DOHH2 (cell line): Measurements from ENCODE around the gene GGACT.

Source experiments
- H3F3A ChIP-seq: fragments of 200-600 bp; sonication (generic), shearing (Covaris generic); 2 replicates; pipeline ENCODE4 v1.6.0; 2016; ENCODE audit warnings: antibody characterized with exemption, mild to moderate bottlenecking; ENCODE audit not compliant: control insufficient read depth, insufficient read depth
- H3K27ac ChIP-seq: fragments of 200-600 bp; sonication (generic); 2 replicates; pipeline ENCODE4 v1.5.1; 2014; ENCODE audit warnings: low read depth, mild to moderate bottlenecking, low read length, moderate library complexity
- H3K27me3 ChIP-seq: fragments of 200-600 bp; sonication (generic); 2 replicates; pipeline ENCODE4 v1.6.1; 2014; ENCODE audit warnings: mild to moderate bottlenecking, low read length, mixed read lengths; ENCODE audit not compliant: control insufficient read depth
- H3K36me3 ChIP-seq: fragments of 200-600 bp; sonication (generic); 2 replicates; pipeline ENCODE4 v1.6.1; 2014; ENCODE audit warnings: mild to moderate bottlenecking, low read length, moderate library complexity, mixed read lengths; ENCODE audit not compliant: control insufficient read depth
- H3K4me1 ChIP-seq: fragments of 200-600 bp; sonication (generic); 2 replicates; pipeline ENCODE4 v1.6.1; 2014; ENCODE audit warnings: mild to moderate bottlenecking, low read length, mixed read lengths; ENCODE audit not compliant: control insufficient read depth
- H3K4me2 ChIP-seq: fragments of 200-600 bp; sonication (generic); 2 replicates; pipeline ENCODE4 v1.6.0; 2014; ENCODE audit warnings: mild to moderate bottlenecking, low read length, moderate library complexity
- H3K4me3 ChIP-seq: fragments of 200-600 bp; sonication (generic); 2 replicates; pipeline ENCODE4 v1.5.1; 2014; ENCODE audit warnings: mild to moderate bottlenecking, low read length, mixed read lengths
- H3K79me2 ChIP-seq: fragments of 200-600 bp; sonication (generic); 2 replicates; pipeline ENCODE4 v1.6.1; 2014; ENCODE audit warnings: mild to moderate bottlenecking, low read length, mixed read lengths; ENCODE audit not compliant: control insufficient read depth
- H3K9me2 ChIP-seq: fragments of 200-600 bp; sonication (generic); replicated peaks from 2 replicates; pipeline ENCODE4 v1.6.1; 2014; ENCODE audit warnings: mild to moderate bottlenecking, low read length, mixed read lengths; ENCODE audit not compliant: control insufficient read depth
- H3K9me3 ChIP-seq: fragments of 200-600 bp; sonication (generic); 2 replicates; pipeline ENCODE4 v1.6.1; 2014; ENCODE audit warnings: antibody characterized with exemption, low read length, mixed read lengths; ENCODE audit not compliant: control insufficient read depth, insufficient read depth
- H4K20me1 ChIP-seq: fragments of 200-600 bp; sonication (generic); 2 replicates; pipeline ENCODE4 v1.6.0; 2014; ENCODE audit warnings: low read depth, mild to moderate bottlenecking, antibody characterized with exemption, low read length, moderate library complexity; ENCODE audit not compliant: control insufficient read depth, insufficient read depth
- CTCF ChIP-seq: fragments of 200-600 bp; sonication (generic); IDR thresholded peaks from one replicate; pipeline ENCODE4 v1.5.1; 2014; ENCODE audit warnings: antibody characterized with exemption, mild to moderate bottlenecking, low read depth, low read length; ENCODE audit not compliant: poor library complexity, severe bottlenecking
- EZH2phosphoT487 ChIP-seq: fragments of 200-600 bp; sonication (generic); IDR thresholded peaks from 2 replicates; pipeline ENCODE4 v1.6.1; 2017; ENCODE audit warnings: borderline replicate concordance, mild to moderate bottlenecking, antibody characterized with exemption, low read length, moderate library complexity, mixed read lengths

The GGACT gene

GRCh38 chr13:100485265-100485664, 103.3 kb downstream of the GGACT start:
- H3K9me2 ChIP-seq, result no peaks in the 10 kb centered on the region
- H3K27ac ChIP-seq, result no peak overlapping the region
- H3K36me3 ChIP-seq, result no peaks in the 10 kb centered on the region
- H3K9me3 ChIP-seq, result no peaks in the 10 kb centered on the region
- no peaks in the 10 kb centered on the region for H4K20me1 ChIP-seq
- H3K27me3 ChIP-seq, result no peaks in the 10 kb centered on the region
- no peak overlapping the region for H3K4me2 ChIP-seq
- H3K4me1 ChIP-seq, result no peaks in the 10 kb centered on the region
- H3K79me2 ChIP-seq, result no peaks in the 10 kb centered on the region
- no peaks in the 10 kb centered on the region for H3F3A ChIP-seq
- TF ChIP-seq EZH2phosphoT487, result no peak
- TF ChIP-seq CTCF, result no peak
- H3K4me3 ChIP-seq, result no peak overlapping the region

- Histone ChIP-seq H3K4me1 (no peaks in the 10 kb centered on the region), H3K4me3 (no peak overlapping the region), H3F3A (no peaks in the 10 kb centered on the region), H3K4me2 (no peak overlapping the region), H3K9me2 (no peaks in the 10 kb centered on the region), H3K79me2 (no peaks in the 10 kb centered on the region), H3K9me3 (no peaks in the 10 kb centered on the region), H4K20me1 (no peaks in the 10 kb centered on the region), H3K27ac (no peak overlapping the region), H3K27me3 (no peaks in the 10 kb centered on the region), H3K36me3 (no peaks in the 10 kb centered on the region)
- no peak for TF ChIP-seq CTCF
- no peak for TF ChIP-seq EZH2phosphoT487
Observed at GRCh38 chr13:100484702-100485101, 103.9 kb downstream of the GGACT start.

- Histone ChIP-seq H3K79me2 (no peaks in the 10 kb centered on the region), H3K4me3 (no peak overlapping the region), H3K9me2 (no peaks in the 10 kb centered on the region), H4K20me1 (no peaks in the 10 kb centered on the region), H3F3A (no peaks in the 10 kb centered on the region), H3K9me3 (no peaks in the 10 kb centered on the region), H3K27me3 (no peaks in the 10 kb centered on the region), H3K36me3 (no peaks in the 10 kb centered on the region), H3K27ac (no peak overlapping the region), H3K4me2 (no peak overlapping the region), H3K4me1 (no peaks in the 10 kb centered on the region)
- TF ChIP-seq CTCF, result no peak
- no peak for TF ChIP-seq EZH2phosphoT487
Observed at GRCh38 chr13:100483841-100484381, 104.7 kb downstream of the GGACT start.
